NCI-H2107 (cell line): ENCODE measurements around the gene NYAP2.

Experiments
- DNase-seq: peaks from one replicate; lab custom pipeline; 2025; lab: John Stamatoyannopoulos, UW

The NYAP2 gene

DNA sequence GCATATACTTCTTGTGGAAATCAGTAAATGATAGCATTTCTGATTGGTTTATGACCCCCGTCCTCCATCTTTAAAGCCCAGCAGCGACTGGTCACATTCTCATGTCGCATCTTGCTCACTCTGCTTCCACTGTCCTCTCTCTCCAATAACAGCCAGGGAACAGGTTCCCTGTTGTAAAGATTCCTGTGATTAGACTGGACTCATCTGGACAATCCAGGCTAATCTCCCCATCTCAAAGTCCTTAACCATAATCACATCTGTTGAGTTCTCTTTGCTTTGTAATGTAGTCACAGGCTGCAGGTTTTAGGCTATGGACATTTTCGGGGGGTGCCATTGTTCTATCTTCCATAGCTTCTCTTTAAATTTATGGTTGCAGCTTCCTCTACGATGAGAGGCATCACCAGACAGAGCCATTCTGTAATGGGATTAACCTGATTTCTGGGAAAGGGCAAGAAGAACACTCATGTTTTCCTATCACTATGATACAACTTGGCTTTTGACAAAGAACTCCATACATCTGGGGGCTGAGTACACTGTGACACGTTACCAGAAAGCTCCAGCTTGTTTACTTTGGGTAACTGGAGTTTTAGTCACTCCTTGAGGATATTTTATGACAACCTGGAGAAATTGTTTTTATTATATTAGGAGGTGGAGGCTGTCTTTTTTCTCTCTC lies 159.0 kb downstream of the NYAP2 start:
- no peak for DNase-seq

DNA sequence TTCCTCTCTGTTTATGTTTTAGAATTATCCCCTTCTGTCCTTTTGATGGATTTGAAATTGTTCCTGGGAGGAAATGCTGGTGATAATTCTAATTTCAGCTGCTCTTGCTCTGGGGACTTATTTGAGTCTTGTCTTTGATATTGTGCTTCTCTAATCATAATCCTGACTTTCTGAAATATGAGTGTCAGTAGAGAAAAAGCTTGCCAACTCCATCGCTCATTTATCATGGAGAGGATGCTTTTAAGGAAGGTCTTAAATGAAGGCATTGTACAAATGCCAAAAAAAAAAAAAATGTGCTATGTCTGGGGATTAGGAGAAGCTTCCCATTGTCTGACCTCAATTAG lies 159.5 kb downstream of the NYAP2 start:
- no peak for DNase-seq

DNA sequence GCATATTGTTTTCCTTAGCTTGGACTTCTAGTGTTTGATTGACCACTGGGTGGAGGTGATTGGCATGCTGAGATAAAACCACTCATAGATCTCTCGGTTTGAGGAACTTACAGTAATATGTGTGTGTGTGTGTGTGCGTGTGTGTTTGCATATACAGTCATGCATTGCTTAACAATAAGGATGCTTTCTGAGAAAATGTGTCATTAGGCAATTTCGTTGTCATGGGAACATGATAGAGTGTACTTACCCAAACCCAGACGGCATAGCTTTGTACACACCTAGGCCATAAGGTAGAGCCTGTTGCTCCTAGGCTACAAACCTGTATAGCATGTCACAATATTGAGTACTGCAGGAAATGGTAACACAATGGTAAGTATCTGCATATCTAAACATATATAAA lies 167.3 kb downstream of the NYAP2 start:
- DNase-seq = no peak

DNA sequence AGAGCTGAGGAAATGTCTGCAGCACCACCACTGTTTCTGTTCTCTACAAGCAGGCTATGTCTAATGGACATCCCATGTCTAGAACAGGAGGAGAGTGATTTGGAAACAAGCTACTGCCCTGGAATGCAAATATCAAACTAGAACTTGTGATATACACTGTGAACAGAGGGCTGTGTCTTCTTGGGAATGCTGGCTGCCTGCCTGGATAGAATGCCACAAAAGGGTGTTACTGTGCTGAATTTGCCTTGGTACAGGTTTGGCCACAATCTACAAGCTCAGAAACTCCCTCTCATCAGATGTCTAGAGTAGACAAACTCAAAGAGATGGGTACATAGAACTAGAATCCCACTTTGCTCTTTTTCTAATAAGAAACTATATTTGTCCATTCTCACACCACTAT lies 170.5 kb downstream of the NYAP2 start:
- no peak for DNase-seq

GRCh38 chr2:225573603-225574002 lies 174.1 kb downstream of the NYAP2 start:
- no peak for DNase-seq

GRCh38 chr2:225574582-225575138 lies 175.2 kb downstream of the NYAP2 start:
- DNase-seq = no peak

DNA sequence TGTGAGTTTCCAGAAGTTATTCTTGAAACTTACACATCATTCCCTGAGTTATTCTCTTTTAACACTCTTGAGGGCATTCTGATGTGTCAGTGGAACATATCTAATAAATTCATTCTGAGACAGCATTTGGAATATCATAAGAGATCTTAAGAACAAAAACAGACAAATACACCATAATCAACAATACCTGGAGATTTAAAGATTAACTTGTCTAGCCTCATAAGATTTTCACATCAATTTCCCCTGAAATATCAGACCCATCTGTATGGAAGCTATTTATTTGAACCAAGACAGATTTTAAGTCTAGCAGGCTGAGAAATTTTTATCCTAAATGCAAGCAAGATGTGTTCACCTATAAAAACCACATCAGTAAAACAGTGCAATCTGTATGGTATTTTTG lies 181.6 kb downstream of the NYAP2 start:
- no peak for DNase-seq

GRCh38 chr2:225581906-225582305 lies 182.4 kb downstream of the NYAP2 start:
- no peak for DNase-seq

DNA sequence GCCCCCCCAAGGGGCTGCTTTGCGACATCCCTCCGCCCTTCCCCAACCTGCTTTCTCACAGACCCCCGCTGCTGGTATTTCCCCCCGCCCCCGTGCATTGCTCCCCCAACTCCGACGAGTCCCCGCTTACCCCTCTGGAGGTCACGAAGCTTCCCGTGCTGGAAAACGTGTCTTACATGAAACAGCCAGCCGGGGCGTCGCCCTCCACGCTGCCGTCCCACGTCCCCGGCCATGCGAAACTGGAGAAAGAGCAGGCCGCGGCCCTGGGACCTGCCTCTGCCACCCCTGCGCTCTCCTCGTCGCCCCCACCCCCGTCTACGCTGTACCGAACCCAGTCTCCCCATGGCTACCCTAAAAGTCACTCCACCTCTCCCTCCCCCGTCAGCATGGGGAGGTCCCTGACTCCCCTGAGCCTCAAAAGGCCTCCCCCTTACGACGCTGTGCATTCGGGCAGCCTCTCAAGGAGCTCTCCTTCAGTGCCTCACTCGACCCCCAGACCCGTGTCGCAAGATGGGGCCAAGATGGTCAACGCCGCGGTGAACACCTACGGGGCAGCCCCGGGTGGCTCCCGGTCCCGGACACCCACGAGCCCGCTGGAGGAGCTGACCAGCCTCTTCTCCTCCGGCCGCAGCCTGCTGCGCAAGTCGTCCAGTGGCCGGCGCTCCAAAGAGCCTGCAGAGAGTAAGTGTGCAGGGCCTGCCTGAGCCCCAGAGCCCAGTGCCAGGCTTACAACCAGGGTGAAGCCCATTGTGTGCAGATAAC lies 183.0 kb downstream of the NYAP2 start:
- no peak for DNase-seq

GRCh38 chr2:225584796-225585195 lies 185.3 kb downstream of the NYAP2 start:
- no peak for DNase-seq

- DNase-seq = no peak
These were observed 191.4 kb downstream of the NYAP2 start for GRCh38 chr2:225590932-225591331.

GRCh38 chr2:225597911-225598310 lies 198.4 kb downstream of the NYAP2 start:
- DNase-seq = no peak

DNA sequence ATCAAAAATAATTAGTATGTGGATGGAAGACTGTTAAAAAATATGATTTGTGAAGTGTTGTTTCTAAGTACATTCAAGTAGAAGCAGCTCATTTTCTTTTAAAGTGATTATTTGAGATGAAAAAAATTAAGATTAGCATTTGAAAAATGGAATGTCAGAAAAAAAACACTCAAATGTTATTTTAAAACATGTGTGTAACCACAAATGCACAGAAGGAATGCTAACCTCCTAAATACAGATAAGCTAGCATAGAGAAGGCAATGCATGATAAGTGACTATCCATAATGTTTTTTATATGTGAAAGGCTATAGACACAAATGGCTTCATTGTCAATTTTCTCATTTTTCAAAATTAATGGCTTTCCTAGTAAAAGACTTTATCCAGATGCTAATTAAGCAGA lies 198.9 kb downstream of the NYAP2 start:
- no peak for DNase-seq

DNA sequence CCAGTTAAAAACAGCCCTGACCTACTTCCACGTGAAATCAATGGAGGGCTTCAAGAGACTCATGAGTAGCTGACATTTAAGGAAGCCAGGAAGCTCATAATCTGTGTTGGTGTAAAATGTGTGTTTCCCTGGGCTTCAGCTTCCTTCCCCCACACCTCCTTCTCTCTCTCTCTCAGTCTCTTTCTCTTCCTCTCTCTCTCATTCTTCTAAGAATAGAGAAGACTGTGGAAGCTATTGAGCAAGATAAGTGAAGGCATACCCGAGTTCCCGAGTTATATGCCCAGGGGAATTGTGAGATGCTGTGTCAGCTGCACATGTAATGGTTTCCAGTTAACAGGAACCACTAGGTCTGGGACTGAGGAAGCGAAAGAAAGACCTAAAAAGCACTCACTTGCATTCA lies 199.4 kb downstream of the NYAP2 start:
- DNase-seq = no peak

GRCh38 chr2:225599856-225600255 lies 200.3 kb downstream of the NYAP2 start:
- DNase-seq = no peak

DNA sequence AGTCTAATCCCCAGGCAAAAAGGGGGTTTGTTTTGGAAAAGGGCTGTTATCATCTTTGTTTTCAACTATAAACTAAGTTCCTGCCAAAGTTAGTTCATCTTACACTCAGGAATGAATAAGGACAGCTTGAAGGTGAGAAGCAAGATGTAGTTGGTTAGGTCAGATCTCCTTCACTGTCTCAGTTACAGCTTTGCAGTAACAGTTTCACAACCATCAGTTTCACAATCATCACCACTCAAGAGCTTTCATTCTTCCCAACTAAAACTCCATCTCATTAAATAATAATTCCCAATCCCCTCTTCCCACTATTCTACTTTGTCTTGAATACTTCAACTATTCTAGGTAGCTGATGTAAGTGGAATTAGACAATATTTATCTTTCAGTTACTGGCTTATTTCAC lies 200.9 kb downstream of the NYAP2 start:
- DNase-seq = no peak

GRCh38 chr2:225600865-225601264 lies 201.4 kb downstream of the NYAP2 start:
- DNase-seq = no peak

- DNase-seq = no peak
These were observed 202.7 kb downstream of the NYAP2 start for GRCh38 chr2:225602205-225602604.

DNA sequence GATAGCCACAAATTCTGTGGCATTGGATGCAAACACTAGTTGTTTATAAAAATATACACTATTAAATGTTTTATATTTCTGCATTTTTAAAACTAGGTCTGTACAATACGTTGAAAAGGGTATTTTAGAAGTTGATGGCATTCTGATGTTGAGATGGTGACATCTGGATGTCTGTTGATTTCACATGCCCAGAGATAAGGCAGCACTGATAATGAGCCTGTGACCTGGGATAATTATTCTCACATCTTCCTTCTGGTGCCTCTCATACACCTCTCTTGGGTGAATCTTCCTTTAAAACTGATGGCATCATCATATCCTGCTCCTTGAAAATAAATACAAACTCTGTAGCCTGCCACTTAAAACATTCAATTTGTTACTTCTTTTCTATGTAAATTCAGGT lies 208.6 kb downstream of the NYAP2 start:
- no peak for DNase-seq

DNA sequence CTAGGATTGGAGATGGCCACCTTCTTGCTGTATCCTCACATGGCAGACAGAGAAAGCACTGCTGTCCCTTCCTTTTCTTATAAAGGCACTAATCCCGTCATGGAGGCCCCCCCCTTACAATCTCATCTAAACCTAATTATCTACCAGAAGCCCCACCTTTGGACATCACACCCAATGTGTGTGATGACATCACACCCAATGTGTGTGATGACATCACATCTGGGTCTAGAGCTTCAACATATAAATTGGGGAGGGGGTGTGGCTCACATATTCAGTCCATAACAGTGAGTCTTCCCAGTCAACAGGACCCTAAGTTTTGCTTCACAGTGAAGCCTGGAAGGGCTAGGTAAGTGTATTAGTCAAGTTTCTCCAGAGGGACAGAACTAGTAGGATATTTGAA lies 213.1 kb downstream of the NYAP2 start:
- DNase-seq = no peak

DNA sequence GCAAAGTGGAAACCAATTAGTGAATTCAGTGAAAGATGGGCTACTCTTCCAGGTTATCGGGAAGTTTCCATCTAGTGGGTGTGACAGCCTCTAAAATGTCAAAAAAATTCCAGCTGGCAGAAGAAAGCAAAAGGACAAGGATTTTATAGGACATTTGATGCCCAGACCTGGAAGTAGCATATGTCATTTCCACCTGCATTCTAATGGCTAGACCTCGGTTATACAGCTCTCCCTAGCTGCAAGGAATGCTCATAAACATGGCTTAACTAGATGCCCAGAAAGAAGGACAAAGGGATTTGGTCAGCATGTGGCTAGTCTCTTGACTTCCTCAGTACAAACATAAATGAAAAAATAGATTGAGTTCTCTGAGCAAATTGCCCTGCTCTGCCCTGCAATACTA lies 215.4 kb downstream of the NYAP2 start:
- DNase-seq = no peak

DNA sequence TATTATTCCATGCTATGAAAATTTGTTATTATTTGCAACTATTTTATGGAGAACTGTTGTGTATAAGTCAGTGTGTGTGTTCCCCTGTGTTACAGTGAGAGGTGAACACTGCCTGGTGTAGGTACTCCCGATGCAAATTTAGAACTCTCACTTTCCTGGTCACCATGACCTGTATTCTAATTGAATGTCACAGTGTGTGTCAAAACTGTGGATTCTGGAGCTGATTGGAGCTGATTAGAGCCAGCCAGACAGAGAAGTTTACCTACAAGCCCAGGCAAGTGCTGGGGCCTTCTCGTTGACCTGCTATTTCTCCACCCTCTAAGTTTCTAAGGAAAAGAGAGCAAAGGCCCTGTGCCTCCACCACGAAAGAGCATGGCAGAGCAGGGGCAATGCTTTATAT lies 216.0 kb downstream of the NYAP2 start:
- DNase-seq = no peak

- DNase-seq = no peak
These were observed 216.9 kb downstream of the NYAP2 start for GRCh38 chr2:225616372-225616771.

- no peak for DNase-seq
These were observed 217.3 kb downstream of the NYAP2 start for GRCh38 chr2:225616848-225617247.
